NOMO-1 (cell line): ENCODE measurements around the gene DDX47.

Experiments
- DNase-seq, 2 experiments: peaks; one replicate each; lab custom pipeline; 2025; ENCODE audit not compliant: unreplicated experiment in 2 of 2; lab: John Stamatoyannopoulos, UW

The DDX47 gene

GRCh38 chr12:12813120-12814101 lies at the start of gene DDX47:
TSS of gene DDX47 (plus strand) at chr12:12813346. CDS start at chr12:12813368, 22 bp downstream.
- DNase-seq: peak; percentile 86 to 88

GRCh38 chr12:12764824-12765223 lies 48.3 kb upstream of the DDX47 start:
- DNase-seq: no peak

- no peak for DNase-seq
These were observed 42.9 kb upstream of the DDX47 start for GRCh38 chr12:12770262-12770661.

- no peak for DNase-seq
These were observed 38.4 kb upstream of the DDX47 start for GRCh38 chr12:12774791-12775190.

- DNase-seq: no peak
These were observed 36.9 kb upstream of the DDX47 start for GRCh38 chr12:12776261-12776660.

- no peak for DNase-seq
These were observed 36.1 kb upstream of the DDX47 start for GRCh38 chr12:12777092-12777491.

DNA sequence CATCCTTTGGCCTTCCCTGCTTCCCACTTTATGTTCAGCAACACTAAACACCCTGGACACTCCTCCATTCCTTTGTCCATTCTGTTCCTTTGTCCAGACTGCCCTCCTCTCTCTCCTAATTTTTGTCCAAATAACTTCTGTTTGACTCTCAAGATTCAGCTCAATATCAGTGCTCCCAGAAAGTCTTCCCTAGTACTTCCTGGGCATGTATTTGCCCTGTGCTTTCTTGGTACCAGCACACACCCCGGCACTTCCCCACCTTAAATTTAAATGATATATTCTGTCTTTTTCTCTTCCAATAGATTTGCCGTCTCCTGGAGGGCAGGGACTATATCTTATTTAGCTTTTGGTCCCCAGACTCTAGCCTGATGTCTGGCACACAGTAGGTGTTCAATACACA lies 34.1 kb upstream of the DDX47 start:
- no peak for DNase-seq

GRCh38 chr12:12779529-12779928 lies 33.6 kb upstream of the DDX47 start:
- DNase-seq: no peak

GRCh38 chr12:12784116-12784515 lies 29.0 kb upstream of the DDX47 start:
- DNase-seq: no peak

- no peak for DNase-seq
These were observed 28.0 kb upstream of the DDX47 start, which contains the start of gene APOLD1 for GRCh38 chr12:12784911-12785814. TSS of gene APOLD1 (plus strand) at chr12:12785659. CDS start at chr12:12785692, 33 bp downstream.

DNA sequence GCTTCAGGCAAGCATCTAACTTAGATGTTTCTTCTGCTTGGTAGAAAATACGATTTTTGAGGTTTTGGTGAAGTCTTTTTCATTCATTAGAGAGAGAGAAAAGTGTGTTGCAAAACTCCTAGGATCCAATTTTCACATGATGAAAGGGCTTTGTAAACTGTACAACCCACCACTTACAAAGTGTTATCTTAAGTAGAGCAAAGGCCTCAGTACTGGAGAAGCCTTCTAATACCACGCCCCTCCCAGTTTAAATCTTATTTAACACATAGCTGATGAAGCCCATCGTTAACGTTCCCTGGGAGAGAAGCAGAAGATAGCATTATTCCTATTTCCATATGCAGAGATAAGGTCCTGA lies 26.8 kb upstream of the DDX47 start:
- DNase-seq: no peak

GRCh38 chr12:12786706-12787601 lies 26.2 kb upstream of the DDX47 start:
- peak; percentile 5 to 29 for DNase-seq

GRCh38 chr12:12788131-12788530 lies 25.0 kb upstream of the DDX47 start:
- DNase-seq: no peak

GRCh38 chr12:12788675-12789368 lies 24.3 kb upstream of the DDX47 start:
- DNase-seq: peak; percentile 23 to 81

DNA sequence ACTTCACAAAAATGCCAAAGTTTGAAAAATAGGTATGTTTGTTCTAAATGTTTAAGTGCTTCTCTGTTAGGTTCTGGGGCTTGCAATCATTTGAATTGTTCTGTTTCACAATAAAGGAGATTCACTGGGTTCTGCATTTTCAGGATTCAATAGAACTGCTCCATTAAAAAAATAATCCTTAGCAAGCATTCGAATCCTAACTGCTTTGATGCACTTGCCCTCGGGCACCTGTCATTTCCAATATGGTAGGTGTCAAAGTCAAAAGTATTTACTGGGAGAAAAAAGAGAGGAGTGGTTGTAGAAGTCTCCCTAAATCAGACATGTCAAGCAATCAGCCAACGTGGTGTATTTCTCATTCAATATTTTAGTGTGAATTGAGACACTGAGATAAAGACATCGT lies 22.2 kb upstream of the DDX47 start:
- DNase-seq: no peak

GRCh38 chr12:12791756-12792369 lies 21.3 kb upstream of the DDX47 start:
- DNase-seq: no peak

- no peak for DNase-seq
These were observed 20.7 kb upstream of the DDX47 start for GRCh38 chr12:12792421-12792820.

DNA sequence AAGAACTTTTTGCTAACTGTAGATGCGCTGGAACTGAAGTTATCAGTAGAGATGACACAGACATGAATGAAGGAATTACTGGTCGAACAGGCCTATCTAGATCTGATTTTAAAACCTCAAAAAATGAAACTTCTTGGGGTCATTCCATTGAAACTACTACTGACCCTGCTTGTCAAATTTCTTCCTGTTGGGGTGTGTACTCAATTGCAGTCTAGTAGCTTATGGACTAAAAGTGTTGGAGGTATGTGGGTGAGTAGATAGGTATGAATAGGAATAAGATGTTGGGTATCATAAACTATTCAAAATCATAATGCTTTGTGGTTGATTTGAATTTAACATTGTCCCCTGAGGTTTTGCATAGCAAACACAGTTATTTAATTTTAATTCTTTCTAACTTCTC lies 18.5 kb upstream of the DDX47 start:
- no peak for DNase-seq

DNA sequence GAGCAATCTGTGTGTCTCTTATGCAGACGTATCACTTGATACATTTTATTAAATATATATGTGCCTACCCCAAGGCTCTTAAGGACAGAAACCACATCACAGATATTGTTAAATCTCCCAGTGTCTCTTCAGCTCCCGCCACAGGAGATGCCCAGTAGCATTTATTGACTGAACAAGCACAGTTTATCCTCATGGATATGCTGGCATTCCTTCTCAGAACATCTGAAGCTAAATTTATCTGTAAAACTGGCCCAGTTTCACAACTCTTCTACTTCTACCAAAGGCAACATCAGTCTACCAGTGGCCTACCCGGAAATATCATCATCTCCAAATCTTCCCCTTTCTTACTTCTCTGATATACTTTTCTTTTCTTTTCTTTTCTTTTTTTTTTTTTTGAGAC lies 17.0 kb upstream of the DDX47 start:
- DNase-seq: no peak
